Measurements from ENCODE around the gene CEP120.

Gene CEP120

DNA sequence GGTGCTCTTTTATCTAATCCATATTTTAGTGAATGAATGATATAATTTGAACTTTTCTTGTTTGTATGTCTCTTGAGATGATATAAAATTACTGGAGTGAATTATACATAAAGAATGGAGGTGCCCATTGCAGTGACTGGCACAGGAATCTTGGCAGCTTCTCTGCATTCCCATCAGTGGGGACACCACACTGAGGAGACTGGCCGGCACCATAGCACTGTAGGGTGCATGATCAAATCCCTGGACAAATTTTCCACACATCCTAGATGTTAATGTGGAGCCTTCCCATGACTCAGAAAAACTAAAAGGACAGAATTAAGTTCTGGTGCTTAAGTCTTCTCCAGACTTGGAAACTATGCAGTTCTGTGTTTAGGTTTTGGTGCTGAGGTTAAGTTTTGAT, 124.1 kb downstream of the CEP120 start:
- no peak for DNase-seq (ENCODE audit: low read depth in 2 of 2)

DNA sequence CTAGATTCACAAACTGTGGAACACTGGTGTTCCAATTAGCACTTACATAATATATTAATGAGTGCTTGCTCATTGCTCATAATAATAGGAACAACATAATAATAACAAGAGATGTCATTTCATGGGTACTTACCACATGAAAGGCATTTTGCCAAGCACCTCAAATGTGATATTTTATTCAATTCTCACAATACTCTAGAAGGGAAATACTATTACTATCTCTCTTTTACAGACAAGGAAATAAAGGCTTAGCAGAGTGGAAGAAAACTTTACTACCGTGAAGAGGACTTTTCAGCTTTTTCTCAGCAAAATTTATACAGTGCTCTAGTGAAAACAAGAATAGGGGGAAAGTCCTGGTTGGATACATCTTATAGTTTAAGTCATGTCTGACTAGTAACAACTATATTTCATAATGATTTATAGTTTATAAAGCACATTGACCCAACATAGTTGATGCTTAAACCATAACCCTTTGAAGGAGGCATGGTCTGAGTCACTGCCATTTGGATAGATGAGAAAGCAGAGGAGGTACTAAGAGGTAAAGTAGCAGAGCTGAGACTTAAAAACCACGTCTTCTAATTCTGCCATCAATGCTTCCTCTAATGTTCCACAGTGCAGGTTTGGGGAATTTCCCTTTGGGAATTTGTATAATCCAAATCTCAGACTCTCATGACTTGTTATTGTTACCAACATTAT, 124.7 kb downstream of the CEP120 start:
- no peak for DNase-seq (ENCODE audit: low read depth in 2 of 2)

DNA sequence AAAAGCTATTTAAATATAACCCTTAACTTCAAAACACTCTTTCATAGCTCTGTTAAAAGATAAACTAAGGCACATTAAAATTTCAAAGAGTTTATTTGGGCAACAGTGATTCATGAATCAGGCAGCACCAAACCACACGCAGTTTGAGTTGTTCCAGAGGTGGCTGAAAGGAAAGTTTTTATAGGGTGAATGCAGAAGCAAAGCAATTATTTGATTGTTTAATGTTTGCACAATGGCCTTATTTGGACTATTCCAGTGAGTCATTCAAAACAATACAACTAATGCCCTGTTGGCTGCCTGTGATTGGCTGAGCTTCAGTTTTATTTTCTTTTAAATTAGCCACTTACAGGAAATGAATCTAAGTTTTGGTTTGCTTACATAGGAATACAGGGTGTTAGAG, 125.3 kb downstream of the CEP120 start:
- no peak for DNase-seq (ENCODE audit: low read depth in 2 of 2)

DNA sequence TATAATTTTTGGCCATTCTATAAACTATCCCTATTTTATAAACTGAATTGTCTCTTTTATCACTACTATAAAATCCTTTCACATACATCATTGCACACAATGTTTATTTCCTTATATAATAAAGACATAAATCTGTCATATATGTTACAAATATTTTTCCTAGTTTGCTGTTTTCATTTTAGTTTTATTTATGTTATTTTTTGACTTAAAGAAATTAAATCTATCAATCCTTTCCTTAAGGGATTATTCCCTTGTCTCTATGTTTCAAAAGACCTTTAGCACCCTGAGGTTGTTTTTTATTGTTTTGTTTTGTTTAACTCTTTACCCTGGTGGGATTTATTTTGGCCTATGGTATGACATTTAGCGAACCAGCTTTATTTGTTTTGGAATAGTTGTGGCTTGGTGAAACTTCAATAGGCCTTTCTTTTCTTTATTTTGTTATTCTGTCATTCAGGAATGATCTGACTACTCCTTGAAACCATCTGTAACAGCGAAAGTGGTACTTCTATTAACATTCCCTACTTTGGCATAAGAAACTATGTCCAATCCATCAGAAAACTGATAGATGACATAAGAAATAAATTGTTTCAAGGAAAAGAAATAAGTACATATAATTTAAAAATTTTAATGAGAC, 125.9 kb downstream of the CEP120 start:
- no peak for DNase-seq (ENCODE audit: low read depth in 2 of 2)
